ENCODE measurements around the gene OR52I1. TPM values are rescaled to one million over a fixed set of nuclear protein-coding genes. Genes with fewer than 3 reads are reported as not detected.

The OR52I1 gene
- total and polyA plus RNA-seq, 8 donors, result not detected

DNA sequence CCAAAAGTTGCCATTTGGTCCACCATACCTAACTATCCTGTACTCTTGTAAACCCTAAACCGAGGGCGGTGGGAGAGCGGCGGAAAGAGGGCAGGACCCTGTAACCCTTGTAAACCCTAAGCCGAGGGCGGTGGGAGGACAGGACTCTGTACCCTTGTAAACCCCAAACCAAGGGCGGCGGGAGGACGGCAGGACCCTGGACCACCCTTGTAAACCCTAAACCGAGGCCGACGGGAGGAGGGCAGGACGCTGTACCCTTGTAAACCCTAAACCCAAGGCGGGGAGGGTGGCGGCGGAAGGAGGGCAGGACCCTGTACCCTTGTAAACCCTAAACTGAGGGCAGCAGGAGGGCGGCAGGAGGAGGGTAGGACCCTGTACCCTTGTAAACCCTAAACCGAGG lies 24.8 kb upstream of the OR52I1 start:
- TF ChIP-seq, protein P1, sequence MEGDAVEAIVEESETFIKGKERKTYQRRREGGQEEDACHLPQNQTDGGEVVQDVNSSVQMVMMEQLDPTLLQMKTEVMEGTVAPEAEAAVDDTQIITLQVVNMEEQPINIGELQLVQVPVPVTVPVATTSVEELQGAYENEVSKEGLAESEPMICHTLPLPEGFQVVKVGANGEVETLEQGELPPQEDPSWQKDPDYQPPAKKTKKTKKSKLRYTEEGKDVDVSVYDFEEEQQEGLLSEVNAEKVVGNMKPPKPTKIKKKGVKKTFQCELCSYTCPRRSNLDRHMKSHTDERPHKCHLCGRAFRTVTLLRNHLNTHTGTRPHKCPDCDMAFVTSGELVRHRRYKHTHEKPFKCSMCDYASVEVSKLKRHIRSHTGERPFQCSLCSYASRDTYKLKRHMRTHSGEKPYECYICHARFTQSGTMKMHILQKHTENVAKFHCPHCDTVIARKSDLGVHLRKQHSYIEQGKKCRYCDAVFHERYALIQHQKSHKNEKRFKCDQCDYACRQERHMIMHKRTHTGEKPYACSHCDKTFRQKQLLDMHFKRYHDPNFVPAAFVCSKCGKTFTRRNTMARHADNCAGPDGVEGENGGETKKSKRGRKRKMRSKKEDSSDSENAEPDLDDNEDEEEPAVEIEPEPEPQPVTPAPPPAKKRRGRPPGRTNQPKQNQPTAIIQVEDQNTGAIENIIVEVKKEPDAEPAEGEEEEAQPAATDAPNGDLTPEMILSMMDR (IDR thresholded peaks at IDR 0.05), result no peak
- FAIRE-seq (no peak), ATAC-seq (no peak), DNase-seq (peak in 1 of 6 donors; percentile 41)
- H3K4me1 ChIP-seq, result no peaks in the 10 kb centered on the region
- no peaks in the 10 kb centered on the region for H3K36me3 ChIP-seq
- intact Hi-C loops (cut with DNase I), result no loop called here
- 87 to 97% methylated on average over 18 of the region's 18 CpGs for WGBS, 2 donors
- no peaks in the 10 kb centered on the region for H3K27me3 ChIP-seq
- H3K27ac ChIP-seq, result no peak overlapping the region
- no peak overlapping the region for H3K4me3 ChIP-seq
- no peaks in the 10 kb centered on the region for H3K9me3 ChIP-seq

DNA sequence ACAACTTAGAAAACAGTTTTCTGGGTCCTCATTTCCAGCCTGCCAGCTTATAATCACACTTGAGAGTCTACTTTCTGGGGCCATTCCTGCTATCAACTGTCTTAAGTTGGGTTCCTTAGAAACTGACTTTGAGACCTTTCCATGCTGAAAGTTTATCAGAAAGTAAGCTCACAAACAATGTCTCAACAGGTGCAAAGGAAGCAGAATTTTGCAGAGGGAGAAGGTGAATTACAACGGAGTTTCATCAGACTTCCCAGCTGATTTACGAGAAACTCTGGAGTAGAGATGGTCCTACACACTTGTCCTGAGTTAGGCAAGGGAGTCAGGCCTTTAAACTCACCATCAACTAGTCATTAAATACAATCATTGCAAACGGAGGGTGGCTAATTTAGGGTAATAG lies 17.0 kb upstream of the OR52I1 start:
- intact Hi-C loops (cut with DNase I), result no loop called here
- FAIRE-seq (no peak), ATAC-seq (no peak)

GRCh38 chr11:4577761-4578160 lies 16.1 kb upstream of the OR52I1 start:
- FAIRE-seq (no peak), ATAC-seq (no peak), DNase-seq (no peak)
- no peak overlapping the region for H3K4me3 ChIP-seq
- peaks cover 0 to 4% (median 0%) of the 10 kb centered on the region in 4 donors for H3K27me3 ChIP-seq
- TF ChIP-seq, protein P1 (IDR thresholded peaks at IDR 0.05), result no peak
- H3K9me3 ChIP-seq, result no peaks in the 10 kb centered on the region
- intact Hi-C loops (cut with DNase I), result no loop called here
- H3K36me3 ChIP-seq, result no peaks in the 10 kb centered on the region
- no peak overlapping the region for H3K27ac ChIP-seq
- WGBS, 2 donors, result 85 to 89% methylated on average over 2 of the region's 2 CpGs
- H3K4me1 ChIP-seq, result no peaks in the 10 kb centered on the region

More for the DNA sequence above, 17.0 kb upstream of the OR52I1 start:
- no peak for DNase-seq
- H3K27ac ChIP-seq, result no peak overlapping the region
- no peaks in the 10 kb centered on the region for H3K4me1 ChIP-seq
- H3K9me3 ChIP-seq, result no peaks in the 10 kb centered on the region
- no peaks in the 10 kb centered on the region for H3K36me3 ChIP-seq
- no peak overlapping the region for H3K4me3 ChIP-seq
- TF ChIP-seq, protein P1 (IDR thresholded peaks at IDR 0.05), result no peak
- H3K27me3 ChIP-seq, result peaks cover 0 to 4% (median 0%) of the 10 kb centered on the region in 4 donors
- WGBS, 2 donors, result 53 to 64% methylated on average over 3 of the region's 3 CpGs

GRCh38 chr11:4578624-4579023 lies 15.2 kb upstream of the OR52I1 start:
- no peak for ATAC-seq
- TF ChIP-seq, protein P1 (IDR thresholded peaks at IDR 0.05), result no peak
- WGBS, 2 donors, result 83 to 87% methylated on average over 6 of the region's 6 CpGs
- no peak for DNase-seq
- H3K9me3 ChIP-seq, result no peaks in the 10 kb centered on the region
- no peaks in the 10 kb centered on the region for H3K4me1 ChIP-seq
- no peak overlapping the region for H3K27ac ChIP-seq
- H3K4me3 ChIP-seq, result no peak overlapping the region
- peaks cover 0 to 4% (median 0%) of the 10 kb centered on the region in 4 donors for H3K27me3 ChIP-seq
- intact Hi-C loops (cut with DNase I), result no loop called here
- H3K36me3 ChIP-seq, result no peaks in the 10 kb centered on the region
- no peak for FAIRE-seq

DNA sequence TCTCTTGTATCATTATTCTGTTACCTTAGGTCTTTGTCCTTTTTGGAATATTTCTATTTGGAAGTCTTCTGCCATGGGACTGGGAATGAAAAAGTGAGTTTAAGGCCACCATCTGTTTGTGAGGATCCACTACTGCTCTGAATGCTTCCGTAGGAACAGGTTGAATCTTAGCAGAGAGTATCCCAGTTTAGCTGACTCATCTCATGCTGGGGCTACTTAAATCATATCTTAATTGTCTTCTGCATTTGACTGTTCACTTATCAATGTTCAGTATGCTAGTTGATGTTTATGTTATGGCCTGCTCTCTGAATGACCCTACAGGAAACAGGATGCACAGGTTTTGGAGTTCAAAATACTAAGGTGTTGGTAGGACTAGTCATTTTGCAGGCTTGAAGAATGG lies 13.7 kb upstream of the OR52I1 start:
- TF ChIP-seq, protein P1 (IDR thresholded peaks at IDR 0.05), result no peak
- FAIRE-seq (no peak), DNase-seq (no peak), ATAC-seq (no peak)
- H3K4me1 ChIP-seq, result no peaks in the 10 kb centered on the region
- peaks cover 0 to 4% (median 0%) of the 10 kb centered on the region in 4 donors for H3K27me3 ChIP-seq
- no peak overlapping the region for H3K27ac ChIP-seq
- H3K4me3 ChIP-seq, result no peak overlapping the region
- H3K36me3 ChIP-seq, result no peaks in the 10 kb centered on the region
- no peaks in the 10 kb centered on the region for H3K9me3 ChIP-seq
- WGBS, 2 donors, result 72 to 94% methylated on average over 1 of the region's 1 CpG
- intact Hi-C loops (cut with DNase I), result no loop called here
